ENCODE measurements around the gene KCNMB1. TPM values are rescaled to one million over a fixed set of nuclear protein-coding genes. Genes with fewer than 3 reads are reported as not detected.

The KCNMB1 gene
- total and polyA plus RNA-seq, 2 donors from 2014 or later, result 2.1 to 4.5 TPM

GRCh38 chr5:170362102-170362501 is 27.1 kb downstream of the KCNMB1 start:
- DNase-seq (no peak), FAIRE-seq (no peak)
- TF ChIP-seq, protein P1, sequence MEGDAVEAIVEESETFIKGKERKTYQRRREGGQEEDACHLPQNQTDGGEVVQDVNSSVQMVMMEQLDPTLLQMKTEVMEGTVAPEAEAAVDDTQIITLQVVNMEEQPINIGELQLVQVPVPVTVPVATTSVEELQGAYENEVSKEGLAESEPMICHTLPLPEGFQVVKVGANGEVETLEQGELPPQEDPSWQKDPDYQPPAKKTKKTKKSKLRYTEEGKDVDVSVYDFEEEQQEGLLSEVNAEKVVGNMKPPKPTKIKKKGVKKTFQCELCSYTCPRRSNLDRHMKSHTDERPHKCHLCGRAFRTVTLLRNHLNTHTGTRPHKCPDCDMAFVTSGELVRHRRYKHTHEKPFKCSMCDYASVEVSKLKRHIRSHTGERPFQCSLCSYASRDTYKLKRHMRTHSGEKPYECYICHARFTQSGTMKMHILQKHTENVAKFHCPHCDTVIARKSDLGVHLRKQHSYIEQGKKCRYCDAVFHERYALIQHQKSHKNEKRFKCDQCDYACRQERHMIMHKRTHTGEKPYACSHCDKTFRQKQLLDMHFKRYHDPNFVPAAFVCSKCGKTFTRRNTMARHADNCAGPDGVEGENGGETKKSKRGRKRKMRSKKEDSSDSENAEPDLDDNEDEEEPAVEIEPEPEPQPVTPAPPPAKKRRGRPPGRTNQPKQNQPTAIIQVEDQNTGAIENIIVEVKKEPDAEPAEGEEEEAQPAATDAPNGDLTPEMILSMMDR (IDR thresholded peaks at IDR 0.05; ENCODE audit: borderline replicate concordance, extremely low read depth, insufficient read depth), result no peak
- H3K9ac ChIP-seq (ENCODE audit: low read length in 3 of 3), result no peak overlapping the region
- no peaks in the 10 kb centered on the region for H3K9me3 ChIP-seq (ENCODE audit: control insufficient read depth in 2 of 3, insufficient read depth in 1 of 3, low read length in 3 of 3)
- H3K27ac ChIP-seq (ENCODE audit: low read depth in 2 of 2, low read length in 2 of 2), result no peak overlapping the region
- H3K4me1 ChIP-seq (ENCODE audit: control insufficient read depth in 2 of 3, insufficient read depth in 2 of 3, low read depth in 1 of 3, low read length in 3 of 3), result no peaks in the 10 kb centered on the region
- H3K27me3 ChIP-seq (ENCODE audit: control insufficient read depth, insufficient read depth, low read length), result no peaks in the 10 kb centered on the region
- intact Hi-C loops (cut with DNase I), result no loop called here
- no peak overlapping the region for H3K4me3 ChIP-seq (ENCODE audit: low read length in 3 of 3)
- H3K36me3 ChIP-seq (ENCODE audit: control insufficient read depth in 2 of 3, insufficient read depth in 3 of 3, low read length in 3 of 3), result no peaks in the 10 kb centered on the region

GRCh38 chr5:170361616-170362015 is 27.6 kb downstream of the KCNMB1 start:
- H3K4me3 ChIP-seq (ENCODE audit: low read length in 3 of 3), result no peak overlapping the region
- TF ChIP-seq, protein P1 (IDR thresholded peaks at IDR 0.05; ENCODE audit: borderline replicate concordance, extremely low read depth, insufficient read depth), result no peak
- FAIRE-seq (no peak), DNase-seq (no peak)
- no peaks in the 10 kb centered on the region for H3K4me1 ChIP-seq (ENCODE audit: control insufficient read depth in 2 of 3, insufficient read depth in 2 of 3, low read depth in 1 of 3, low read length in 3 of 3)
- H3K27ac ChIP-seq (ENCODE audit: low read depth in 2 of 2, low read length in 2 of 2), result no peak overlapping the region
- intact Hi-C loops (cut with DNase I), result no loop called here
- no peak overlapping the region for H3K9ac ChIP-seq (ENCODE audit: low read length in 3 of 3)
- H3K9me3 ChIP-seq (ENCODE audit: control insufficient read depth in 2 of 3, insufficient read depth in 1 of 3, low read length in 3 of 3), result no peaks in the 10 kb centered on the region
- H3K36me3 ChIP-seq (ENCODE audit: control insufficient read depth in 2 of 3, insufficient read depth in 3 of 3, low read length in 3 of 3), result no peaks in the 10 kb centered on the region
- no peaks in the 10 kb centered on the region for H3K27me3 ChIP-seq (ENCODE audit: control insufficient read depth, insufficient read depth, low read length)

GRCh38 chr5:170361116-170361515 is 28.1 kb downstream of the KCNMB1 start:
- intact Hi-C loops (cut with DNase I), result no loop called here
- Histone ChIP-seq H3K36me3 (ENCODE audit: control insufficient read depth in 2 of 3, insufficient read depth in 3 of 3, low read length in 3 of 3) (no peaks in the 10 kb centered on the region), H3K4me1 (ENCODE audit: control insufficient read depth in 2 of 3, insufficient read depth in 2 of 3, low read depth in 1 of 3, low read length in 3 of 3) (no peaks in the 10 kb centered on the region), H3K9ac (ENCODE audit: low read length in 3 of 3) (no peak overlapping the region), H3K9me3 (ENCODE audit: control insufficient read depth in 2 of 3, insufficient read depth in 1 of 3, low read length in 3 of 3) (no peaks in the 10 kb centered on the region), H3K27me3 (ENCODE audit: control insufficient read depth, insufficient read depth, low read length) (no peaks in the 10 kb centered on the region), H3K4me3 (ENCODE audit: low read length in 3 of 3) (no peak overlapping the region), H3K27ac (ENCODE audit: low read depth in 2 of 2, low read length in 2 of 2) (no peak overlapping the region)
- DNase-seq (no peak), FAIRE-seq (no peak)
- TF ChIP-seq, protein P1 (IDR thresholded peaks at IDR 0.05; ENCODE audit: borderline replicate concordance, extremely low read depth, insufficient read depth), result no peak

DNA sequence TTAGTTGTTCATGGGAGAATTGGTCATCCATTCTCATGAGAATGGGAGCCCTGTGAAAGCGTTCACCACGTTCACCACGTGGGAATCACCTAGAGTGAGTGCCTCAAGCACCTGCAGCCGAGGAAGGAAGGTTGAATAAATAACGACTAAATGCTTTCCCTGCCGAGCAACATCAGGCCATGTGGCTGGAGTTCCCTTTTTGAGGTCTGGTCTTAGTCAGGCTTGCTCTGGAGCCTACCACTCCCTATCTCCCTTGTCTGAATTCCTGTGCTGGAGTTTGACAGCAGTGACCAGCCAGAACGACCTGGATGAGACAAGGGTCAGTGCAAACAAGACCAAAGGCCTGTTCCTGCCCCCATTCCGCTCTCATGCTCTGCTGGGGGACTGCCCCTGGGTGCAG is 28.5 kb downstream of the KCNMB1 start:
- DNase-seq, result no peak
- TF ChIP-seq, protein P1 (IDR thresholded peaks at IDR 0.05; ENCODE audit: borderline replicate concordance, extremely low read depth, insufficient read depth), result no peak
- H3K27me3 ChIP-seq (ENCODE audit: control insufficient read depth, insufficient read depth, low read length), result no peaks in the 10 kb centered on the region
- H3K9me3 ChIP-seq (ENCODE audit: control insufficient read depth in 2 of 3, insufficient read depth in 1 of 3, low read length in 3 of 3), result no peaks in the 10 kb centered on the region
- H3K4me3 ChIP-seq (ENCODE audit: low read length in 3 of 3), result no peak overlapping the region
- intact Hi-C loops (cut with DNase I), result no loop called here
- no peak overlapping the region for H3K27ac ChIP-seq (ENCODE audit: low read depth in 2 of 2, low read length in 2 of 2)
- no peak for FAIRE-seq
- H3K36me3 ChIP-seq (ENCODE audit: control insufficient read depth in 2 of 3, insufficient read depth in 3 of 3, low read length in 3 of 3), result no peaks in the 10 kb centered on the region
- H3K4me1 ChIP-seq (ENCODE audit: control insufficient read depth in 2 of 3, insufficient read depth in 2 of 3, low read depth in 1 of 3, low read length in 3 of 3), result peaks cover 0 to 2% (median 0%) of the 10 kb centered on the region in 3 donors
- no peak overlapping the region for H3K9ac ChIP-seq (ENCODE audit: low read length in 3 of 3)

Data from kidney (tissue), 14 donors.